Activated T-cell treated with anti-CD3 and anti-CD28 coated beads, Interleukin-2, amount 50 U/mL, for 4 hours (primary cell): ENCODE results near the gene RPL38. TPM values are rescaled to one million over a fixed set of nuclear protein-coding genes. Genes with fewer than 3 reads are reported as not detected.
A peak's percentile ranks its signal among the peaks of the same experiment; 100 is the strongest.

Experiments
- ATAC-seq, 2 donors: fragments of 200-7000 bp; cut with Tn5 transposase; one replicate each; pipeline ENCODE4 v1.10.0; 2021
- DNase-seq: peaks from one replicate; pipeline ENCODE4 v3.0.0-alpha.2; 2020
- H3K27me3 Mint-ChIP-seq: one replicate; pipeline ENCODE4 v1.8.0; 2021; ENCODE audit warnings: low read depth, mixed read lengths
- H3K36me3 Mint-ChIP-seq: one replicate; pipeline ENCODE4 v1.8.0; 2022; ENCODE audit warnings: mixed read lengths; ENCODE audit not compliant: insufficient read depth
- H3K4me1 Mint-ChIP-seq: one replicate; pipeline ENCODE4 v1.8.0; 2021; ENCODE audit warnings: low read depth, mixed read lengths
- H3K4me3 Mint-ChIP-seq: one replicate; pipeline ENCODE4 v1.8.0; 2021; ENCODE audit warnings: mild to moderate bottlenecking, moderate library complexity, mixed read lengths
- H3K9me3 Mint-ChIP-seq: one replicate; pipeline ENCODE4 v1.8.0; 2021; ENCODE audit warnings: mixed read lengths
- total RNA-seq, 3 donors: library from RNA; stranded (reverse); gene quantifications; one replicate each; pipeline ENCODE4 v1.2.1, GENCODE V29; 2021

Gene RPL38
- total RNA-seq, 3 donors from 2014 or later, result 1,282 to 1,442 (median 1,420) TPM

DNA sequence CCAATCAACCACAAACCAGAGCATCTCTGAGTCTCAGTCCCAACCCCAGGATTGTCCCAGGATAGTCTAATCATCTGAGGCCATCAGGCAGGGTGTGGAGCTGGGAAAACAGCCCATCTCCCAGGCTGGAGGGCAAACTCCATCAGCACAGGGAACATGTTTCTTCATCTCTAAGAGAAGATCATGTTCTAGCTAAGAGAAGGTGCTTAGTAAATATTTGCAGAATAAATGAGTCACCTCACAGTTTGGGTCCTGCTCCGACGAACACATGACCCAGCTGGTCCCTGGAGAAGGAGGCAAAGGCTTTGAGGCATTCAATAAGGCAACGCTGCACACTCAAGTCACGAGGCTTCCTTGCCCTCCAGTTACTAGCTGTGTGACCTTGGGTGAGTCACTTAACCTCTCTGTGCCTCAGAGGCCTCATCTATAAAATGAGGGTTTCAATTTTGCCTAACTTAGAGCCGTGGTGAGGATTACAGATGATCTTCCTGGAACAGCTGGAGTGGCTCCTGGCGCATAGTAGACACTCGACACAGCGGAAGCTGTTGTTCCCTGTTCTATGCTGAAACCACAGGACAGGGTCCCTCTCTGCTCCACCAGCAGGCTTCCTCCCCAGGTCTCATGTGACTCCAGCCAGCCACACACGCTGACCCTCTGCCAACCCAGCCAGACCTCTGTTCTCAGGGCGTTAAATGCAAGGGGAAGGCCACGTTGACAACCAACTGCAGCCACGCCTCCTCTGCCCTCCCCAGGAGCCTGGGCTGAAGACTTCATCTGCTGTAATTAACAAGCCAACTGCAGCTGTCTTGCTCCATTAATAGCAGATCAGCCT lies 10.3 kb upstream of the RPL38 start:
- no peak overlapping the region for H3K4me3 Mint-ChIP-seq
- no peak for ATAC-seq
- H3K4me1 Mint-ChIP-seq, result no peaks in the 10 kb centered on the region
- peaks cover 4% of the 10 kb centered on the region for H3K9me3 Mint-ChIP-seq
- no peak for DNase-seq
- H3K27me3 Mint-ChIP-seq, result peaks cover 30% of the 10 kb centered on the region
- no peaks in the 10 kb centered on the region for H3K36me3 Mint-ChIP-seq

DNA sequence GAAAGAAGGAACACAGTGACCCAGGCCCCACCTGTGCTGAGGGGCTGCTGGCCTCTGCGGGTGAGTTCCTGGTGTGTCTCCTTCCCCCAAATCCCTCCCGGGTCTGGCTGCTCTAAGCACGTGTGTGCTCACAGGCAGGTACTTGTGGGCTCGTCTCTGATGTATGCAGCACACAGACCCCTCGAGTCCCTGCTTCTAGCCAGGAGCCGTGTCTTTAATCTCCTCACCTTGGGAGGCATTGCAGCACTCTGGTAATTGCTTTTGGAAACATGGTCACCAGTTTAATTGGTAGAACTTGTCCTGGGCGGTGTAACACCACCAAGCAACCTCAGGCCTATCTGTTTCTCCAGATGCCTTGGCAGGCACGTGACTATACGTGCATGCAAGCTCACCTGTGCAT lies 8.8 kb upstream of the RPL38 start:
- DNase-seq, result no peak
- Mint-ChIP-seq H3K27me3 (peaks cover 35% of the 10 kb centered on the region), H3K36me3 (no peaks in the 10 kb centered on the region), H3K4me3 (no peak overlapping the region), H3K4me1 (peaks cover 3% of the 10 kb centered on the region), H3K9me3 (peaks cover 4% of the 10 kb centered on the region)
- no peak for ATAC-seq

DNA sequence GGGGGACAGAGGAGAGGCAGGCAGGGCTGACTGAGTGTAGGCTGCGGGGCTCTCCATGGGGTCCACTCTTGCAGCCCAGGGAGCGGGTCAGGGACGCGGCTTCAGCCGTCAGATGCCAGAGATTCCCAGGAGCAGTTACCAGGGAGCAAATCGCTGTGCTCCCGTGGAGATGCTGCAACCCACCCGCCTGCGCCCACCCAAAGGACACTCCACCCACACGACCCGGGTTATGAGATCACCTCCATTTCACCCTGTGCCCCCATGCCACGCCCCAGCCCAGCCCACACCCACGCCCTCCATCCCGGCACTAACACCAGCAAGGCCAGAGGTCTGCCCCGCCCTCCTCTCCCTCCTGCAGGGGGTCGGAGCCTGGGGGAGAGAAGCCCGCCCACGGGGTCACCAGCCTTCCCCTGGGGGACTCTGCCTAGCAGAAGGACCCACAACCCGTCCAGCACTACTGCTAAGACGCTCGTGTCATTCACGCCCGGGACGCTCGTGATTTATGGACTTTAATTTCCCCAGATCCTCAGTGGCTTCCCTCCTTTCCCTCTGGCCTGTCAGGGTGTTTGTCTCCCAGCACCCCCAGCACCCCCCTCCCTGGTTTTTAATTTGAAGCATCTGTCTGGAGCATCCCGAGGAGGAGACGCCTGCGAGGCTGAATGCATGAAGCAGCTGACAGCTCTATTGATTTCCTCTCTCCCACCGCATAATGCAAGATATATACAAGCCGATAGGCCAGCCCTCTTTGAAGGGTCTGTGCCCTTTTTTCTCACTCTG lies 6.7 kb upstream of the RPL38 start:
- ATAC-seq, result no peak
- Mint-ChIP-seq H3K4me1 (peaks cover 4% of the 10 kb centered on the region), H3K4me3 (no peak overlapping the region), H3K9me3 (no peaks in the 10 kb centered on the region), H3K36me3 (no peaks in the 10 kb centered on the region), H3K27me3 (peaks cover 42% of the 10 kb centered on the region)
- DNase-seq, result no peak

DNA sequence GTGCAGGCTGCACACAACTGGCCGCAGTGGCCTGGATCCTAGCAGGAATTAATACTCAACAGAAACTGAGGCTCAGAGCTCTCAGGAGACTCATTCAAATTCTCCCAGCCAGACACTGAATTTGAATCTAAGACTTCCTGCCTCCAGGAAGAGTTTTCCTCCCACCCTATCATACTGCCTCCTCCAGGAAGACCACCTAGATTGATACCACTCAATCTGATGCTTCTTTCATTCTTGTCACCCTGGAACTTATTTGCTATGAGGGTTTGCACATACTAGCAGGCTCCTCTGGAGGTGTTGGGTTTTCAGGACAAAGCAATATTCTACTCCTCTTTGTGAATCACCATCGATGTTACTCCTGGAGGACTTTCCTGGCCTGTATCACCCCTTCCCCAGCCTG lies 5.7 kb upstream of the RPL38 start:
- DNase-seq, result no peak
- Mint-ChIP-seq H3K9me3 (no peaks in the 10 kb centered on the region), H3K36me3 (no peaks in the 10 kb centered on the region), H3K27me3 (peaks cover 48% of the 10 kb centered on the region), H3K4me3 (no peak overlapping the region), H3K4me1 (peaks cover 4% of the 10 kb centered on the region)
- no peak for ATAC-seq

DNA sequence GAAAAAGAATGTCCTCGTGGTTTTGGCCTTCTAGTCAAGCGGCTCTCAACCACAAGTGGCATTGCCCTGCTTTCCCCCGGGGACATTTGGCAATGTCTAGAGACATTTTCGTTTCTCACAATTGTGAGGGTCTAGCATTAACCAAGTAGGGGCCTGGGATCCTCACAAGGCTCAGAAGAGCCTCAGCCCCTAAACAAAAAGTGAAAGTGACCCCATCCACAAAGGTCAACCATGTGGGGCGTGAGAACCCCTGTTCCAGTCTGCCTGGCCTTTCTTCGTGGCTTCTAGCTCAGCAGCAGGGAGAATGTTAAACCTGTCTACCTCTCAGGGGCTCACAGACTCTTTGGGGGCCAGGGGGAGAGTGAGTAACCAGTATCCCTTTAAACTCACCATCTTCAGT lies 4.8 kb upstream of the RPL38 start:
- DNase-seq, result no peak
- no peaks in the 10 kb centered on the region for H3K9me3 Mint-ChIP-seq
- H3K4me1 Mint-ChIP-seq, result peaks cover 10% of the 10 kb centered on the region
- no peak overlapping the region for H3K4me3 Mint-ChIP-seq
- peaks cover 43% of the 10 kb centered on the region for H3K27me3 Mint-ChIP-seq
- ATAC-seq, result no peak
- H3K36me3 Mint-ChIP-seq, result peaks cover 3% of the 10 kb centered on the region

DNA sequence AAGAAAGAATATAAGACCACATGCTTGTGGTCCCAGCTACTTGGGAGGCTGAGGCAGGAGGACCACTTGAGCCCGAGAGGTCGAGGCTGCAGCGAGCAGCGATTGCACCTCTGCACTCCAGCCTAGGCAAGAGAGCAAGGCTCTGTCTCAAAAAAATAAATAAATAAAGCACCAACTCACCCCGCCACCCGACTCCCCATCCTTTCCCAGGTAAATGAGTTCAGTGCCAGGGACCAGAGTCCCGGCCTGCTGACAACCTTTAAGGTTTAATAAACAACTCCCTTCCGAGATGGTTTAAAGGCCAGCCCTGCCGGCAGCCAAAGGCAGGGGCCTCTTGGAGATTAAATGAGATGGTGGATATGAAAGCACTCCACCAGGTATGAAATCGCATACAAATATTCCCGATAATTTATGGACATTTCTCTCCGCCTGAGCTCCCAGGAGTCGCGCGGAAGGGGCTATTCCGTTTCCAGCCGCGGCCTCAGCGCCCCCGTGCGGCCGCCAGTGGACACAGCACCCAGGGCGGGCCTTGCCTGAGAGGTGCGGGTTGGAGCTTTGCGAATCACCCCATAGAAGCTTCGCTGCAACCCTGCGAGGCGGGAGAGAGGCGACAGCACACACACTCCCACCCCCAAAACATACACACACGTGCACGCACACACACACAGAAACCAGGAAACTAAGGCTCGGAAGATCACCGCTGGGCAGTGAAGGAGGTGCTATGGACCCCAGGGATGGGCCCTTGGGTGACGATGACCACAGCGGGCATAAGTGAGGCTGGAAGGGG lies 4.0 kb upstream of the RPL38 start:
- peak; percentile 45 to 54 for ATAC-seq
- Mint-ChIP-seq H3K4me3 (peak overlapping the region; percentile 38), H3K4me1 (peaks cover 10% of the 10 kb centered on the region), H3K9me3 (no peaks in the 10 kb centered on the region), H3K36me3 (peaks cover 7% of the 10 kb centered on the region), H3K27me3 (peaks cover 40% of the 10 kb centered on the region)
- peak; percentile 58 for DNase-seq

DNA sequence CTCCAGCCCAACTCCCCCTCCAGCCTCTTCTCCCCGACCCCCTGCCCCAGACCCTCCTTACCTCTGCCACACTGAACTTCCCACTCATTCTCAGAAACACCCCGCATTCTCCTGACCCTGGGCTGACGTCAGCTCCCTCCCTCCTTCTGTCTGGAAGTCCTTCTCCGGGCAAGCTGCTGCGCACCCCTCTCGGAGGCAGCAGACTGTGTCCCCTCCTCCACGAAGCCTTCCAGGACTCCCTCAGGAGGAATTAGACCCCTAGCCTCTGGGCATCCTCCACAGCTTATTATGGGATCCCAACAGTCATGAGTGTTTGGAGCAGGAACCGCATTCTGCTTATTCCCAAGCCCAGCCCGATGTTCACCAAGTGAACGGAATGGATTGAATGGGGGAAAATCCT lies 3.4 kb upstream of the RPL38 start:
- ATAC-seq (no peak), DNase-seq (no peak)
- Mint-ChIP-seq H3K4me3 (no peak overlapping the region), H3K4me1 (peaks cover 14% of the 10 kb centered on the region), H3K36me3 (peaks cover 12% of the 10 kb centered on the region), H3K27me3 (peaks cover 35% of the 10 kb centered on the region), H3K9me3 (no peaks in the 10 kb centered on the region)

DNA sequence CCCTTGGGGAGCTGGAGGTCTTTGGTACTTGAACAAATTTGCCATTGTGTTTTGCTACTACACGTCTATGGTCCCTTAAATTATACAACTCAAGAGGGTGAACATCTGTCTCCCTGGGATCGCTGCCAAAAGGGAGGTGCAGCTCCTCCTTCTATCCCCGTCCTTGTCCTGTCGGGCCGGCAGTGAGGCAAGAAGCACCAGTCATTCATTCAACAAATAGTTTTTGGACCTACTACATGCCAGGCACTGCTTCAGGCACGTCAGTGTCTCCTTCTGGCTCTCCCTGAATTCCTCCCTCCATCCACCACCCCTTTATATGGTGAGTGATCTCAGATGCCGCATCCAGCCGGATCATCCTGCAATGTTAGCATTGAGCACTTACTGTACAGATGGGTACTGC lies 2.2 kb upstream of the RPL38 start:
- H3K4me1 Mint-ChIP-seq, result peaks cover 25% of the 10 kb centered on the region
- no peak overlapping the region for H3K4me3 Mint-ChIP-seq
- no peak for ATAC-seq
- DNase-seq, result no peak
- peaks cover 26% of the 10 kb centered on the region for H3K27me3 Mint-ChIP-seq
- no peaks in the 10 kb centered on the region for H3K9me3 Mint-ChIP-seq
- peaks cover 19% of the 10 kb centered on the region for H3K36me3 Mint-ChIP-seq

DNA sequence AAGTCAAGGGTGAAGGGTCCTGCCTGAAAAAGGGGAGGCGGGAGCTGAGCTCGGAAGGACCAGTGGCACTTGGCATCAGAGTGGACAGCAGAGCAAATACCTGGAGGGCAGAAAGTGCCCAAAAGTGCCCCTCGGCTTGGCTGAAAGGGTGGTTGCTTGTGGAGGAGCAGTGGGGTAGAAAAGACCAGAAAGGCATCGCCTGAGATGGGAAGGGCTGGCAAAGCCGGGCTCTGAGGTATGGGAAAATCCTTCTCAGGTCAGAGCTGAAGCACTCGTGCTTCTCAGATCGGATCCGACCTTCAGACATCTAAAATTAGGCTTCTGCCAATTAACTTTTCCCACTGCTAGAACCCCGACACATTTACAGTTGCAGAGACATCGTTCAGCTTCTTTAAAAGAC lies 1.5 kb upstream of the RPL38 start:
- H3K9me3 Mint-ChIP-seq, result no peaks in the 10 kb centered on the region
- no peak overlapping the region for H3K4me3 Mint-ChIP-seq

DNA sequence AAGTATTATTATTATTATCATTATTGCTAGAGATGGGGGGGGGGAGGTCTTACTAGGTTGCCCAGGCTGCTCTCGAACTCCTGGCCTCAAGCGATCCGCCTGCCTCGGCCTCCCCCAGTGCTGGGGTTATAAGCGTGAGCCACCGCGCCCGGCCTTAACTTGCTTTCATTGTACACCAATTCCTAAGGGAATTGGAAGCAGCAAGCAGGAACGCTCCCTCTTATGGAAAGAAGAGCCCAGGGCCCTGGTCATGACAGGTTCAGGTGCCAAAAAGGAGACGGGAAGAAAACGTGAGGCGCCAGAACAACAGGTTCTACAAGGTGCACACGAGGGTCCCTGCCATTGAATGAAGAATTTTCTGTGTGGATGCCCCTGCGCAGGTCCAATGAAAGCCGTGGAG lies 540 bp upstream of the RPL38 start:
- H3K4me1 Mint-ChIP-seq, result peaks cover 34% of the 10 kb centered on the region
- peak in 1 of 2 donors; percentile 5 for ATAC-seq
- H3K27me3 Mint-ChIP-seq, result peaks cover 18% of the 10 kb centered on the region
- H3K4me3 Mint-ChIP-seq, result peak overlapping the region; percentile 92
- DNase-seq, result no peak
- H3K36me3 Mint-ChIP-seq, result peaks cover 25% of the 10 kb centered on the region
- H3K9me3 Mint-ChIP-seq, result no peaks in the 10 kb centered on the region

More for the DNA sequence above, 1.5 kb upstream of the RPL38 start:
- DNase-seq (no peak), ATAC-seq (no peak)
- peaks cover 23% of the 10 kb centered on the region for H3K27me3 Mint-ChIP-seq
- peaks cover 22% of the 10 kb centered on the region for H3K36me3 Mint-ChIP-seq
- peaks cover 28% of the 10 kb centered on the region for H3K4me1 Mint-ChIP-seq

DNA sequence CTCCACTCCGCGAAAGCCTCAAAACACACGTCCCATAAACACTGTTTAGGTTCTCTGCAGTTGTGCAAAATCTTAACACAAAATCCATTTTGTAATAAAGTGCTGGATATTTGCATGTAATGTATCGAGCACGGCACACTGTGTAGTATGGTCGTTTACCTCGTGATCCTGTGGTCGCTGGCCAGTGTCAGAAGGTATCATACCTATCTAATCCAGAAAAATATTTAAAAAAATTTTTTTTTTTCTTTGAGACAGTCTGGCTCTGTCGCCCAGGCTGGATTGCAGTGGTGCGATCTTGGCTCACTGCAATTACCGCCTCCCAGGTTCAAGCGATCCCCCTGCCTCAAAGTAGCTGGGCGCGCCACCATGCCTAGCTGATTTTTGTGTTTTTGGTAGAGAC lies 996 bp downstream of the RPL38 start:
- Mint-ChIP-seq H3K9me3 (no peaks in the 10 kb centered on the region), H3K27me3 (peaks cover 15% of the 10 kb centered on the region), H3K4me1 (peaks cover 45% of the 10 kb centered on the region), H3K4me3 (peak overlapping the region; percentile 92), H3K36me3 (peaks cover 36% of the 10 kb centered on the region)
- no peak for ATAC-seq
- no peak for DNase-seq

DNA sequence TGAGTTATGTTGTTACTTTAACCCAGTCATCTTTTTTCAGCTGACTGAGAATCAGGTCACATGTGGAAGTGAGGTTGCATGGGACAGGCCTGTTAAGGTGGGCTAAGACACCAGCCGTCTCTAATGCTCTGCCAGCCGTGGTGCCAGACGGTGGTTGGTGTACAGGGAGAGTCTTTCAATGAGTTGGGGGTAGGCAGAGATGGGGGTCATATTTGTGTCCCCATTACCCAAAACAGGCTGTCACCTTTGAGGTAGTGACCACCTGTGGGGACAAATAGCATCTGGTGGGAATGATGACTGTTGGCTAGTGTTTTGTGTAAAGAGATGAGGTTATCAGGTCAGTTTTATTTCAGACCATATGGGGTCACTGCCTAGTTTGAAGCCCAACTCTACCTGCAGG lies 1.8 kb downstream of the RPL38 start:
- DNase-seq (no peak), ATAC-seq (no peak)
- no peaks in the 10 kb centered on the region for H3K9me3 Mint-ChIP-seq
- peak overlapping the region; percentile 92 for H3K4me3 Mint-ChIP-seq
- peaks cover 43% of the 10 kb centered on the region for H3K36me3 Mint-ChIP-seq
- peaks cover 12% of the 10 kb centered on the region for H3K27me3 Mint-ChIP-seq
- H3K4me1 Mint-ChIP-seq, result peaks cover 45% of the 10 kb centered on the region

DNA sequence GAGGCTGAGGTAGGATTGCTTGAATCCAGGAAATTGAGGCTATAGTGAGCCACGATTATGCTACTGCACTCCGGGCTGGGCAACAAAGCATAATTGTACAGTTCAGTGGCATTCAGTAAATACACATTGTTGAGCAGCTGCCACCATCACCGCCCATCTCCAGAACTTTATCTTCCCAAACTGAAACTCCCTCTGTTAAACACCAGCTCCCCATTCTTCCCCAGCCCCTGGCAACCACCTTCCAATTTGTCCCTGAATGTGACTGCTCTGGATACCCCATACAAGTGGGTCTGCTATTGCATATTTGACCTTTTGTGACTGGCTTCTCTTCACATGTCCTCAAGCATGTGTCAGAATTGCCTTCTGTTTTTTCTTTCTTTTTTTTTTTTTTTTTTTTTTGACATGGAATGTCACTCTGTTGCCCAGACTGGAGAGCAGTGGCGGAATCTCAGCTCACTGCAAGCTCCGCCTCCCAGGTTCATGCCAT lies 2.9 kb downstream of the RPL38 start:
- Mint-ChIP-seq H3K36me3 (peaks cover 46% of the 10 kb centered on the region), H3K4me1 (peaks cover 56% of the 10 kb centered on the region), H3K4me3 (peak overlapping the region; percentile 92), H3K9me3 (no peaks in the 10 kb centered on the region), H3K27me3 (peaks cover 8% of the 10 kb centered on the region)
- ATAC-seq (no peak), DNase-seq (no peak)
